Activated T-helper 2 cell treated with anti-CD3 and anti-CD28 coated beads, Interferon-gamma antibody, Interleukin-2, Interleukin-4, amounts not matched to agents 10 μg/mL and 5 μg/mL and 100 μg/mL, durations not matched to agents 14 hours and 24 hours and 36 hours (primary cell): ENCODE data around the gene GBE1. TPM values are rescaled to one million over a fixed set of nuclear protein-coding genes. Genes with fewer than 3 reads are reported as not detected.

Experiments
- DNase-seq: peaks from one replicate; pipeline ENCODE4 v3.0.0; 2021; ENCODE audit warnings: low spot score
- H3K27ac Mint-ChIP-seq: one replicate; pipeline ENCODE4 v1.8.0; 2021; ENCODE audit warnings: mixed read lengths
- H3K27me3 Mint-ChIP-seq: one replicate; pipeline ENCODE4 v1.8.0; 2021; ENCODE audit warnings: low read depth, mixed read lengths
- H3K36me3 Mint-ChIP-seq: one replicate; pipeline ENCODE4 v1.8.0; 2021; ENCODE audit warnings: low read depth, mixed read lengths
- H3K4me1 Mint-ChIP-seq: one replicate; pipeline ENCODE4 v1.8.0; 2021; ENCODE audit warnings: low read depth, mixed read lengths
- H3K4me3 Mint-ChIP-seq: one replicate; pipeline ENCODE4 v1.8.0; 2021; ENCODE audit warnings: low read depth, mild to moderate bottlenecking, moderate library complexity, mixed read lengths
- H3K9me3 Mint-ChIP-seq: one replicate; pipeline ENCODE4 v1.8.0; 2021; ENCODE audit warnings: mixed read lengths
- intact Hi-C: fragments of 100-400 bp; cut with micrococcal nuclease; formaldehyde crosslinking; loops from one replicate; pipeline ENCODE4 v1.15.1; 2023
- total RNA-seq: library from RNA; stranded (reverse); gene quantifications from 2 replicates; pipeline ENCODE4 v1.2.3, GENCODE V29; 2022

Gene GBE1
- total RNA-seq, 1 donor from 2014 or later, result 55.1 TPM

DNA sequence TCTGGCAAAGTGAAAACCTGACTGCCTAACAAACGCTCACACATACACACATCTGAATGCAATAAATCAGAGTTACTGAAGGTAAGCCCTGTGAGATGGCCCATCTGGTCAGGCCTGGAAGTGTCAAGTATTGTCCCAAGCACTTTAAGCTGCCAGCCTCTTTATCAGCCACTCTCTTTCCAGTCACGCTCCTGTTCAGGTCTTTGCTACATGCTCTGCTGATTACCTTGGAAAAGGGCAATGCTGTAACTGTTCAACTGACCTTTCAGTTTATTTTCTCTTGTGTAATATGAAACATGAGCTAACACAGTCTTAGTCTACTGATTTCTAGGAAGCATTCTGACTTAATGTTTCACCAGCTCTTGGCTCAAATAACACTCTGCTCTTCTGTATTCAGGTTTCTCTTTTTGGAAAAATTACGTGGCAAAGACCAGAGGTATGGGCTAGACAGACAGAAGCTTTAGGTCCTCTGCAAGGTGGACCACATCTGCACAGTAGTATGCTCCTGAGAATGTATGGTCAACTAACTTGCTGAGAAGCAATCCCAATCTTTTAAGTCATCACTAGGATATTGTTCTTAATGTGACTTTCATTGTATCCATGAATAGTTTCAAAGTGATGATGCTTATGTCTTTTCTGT lies 44.5 kb downstream of the GBE1 start:
- Mint-ChIP-seq H3K4me3 (no peak overlapping the region), H3K27me3 (no peaks in the 10 kb centered on the region), H3K36me3 (peaks cover 9% of the 10 kb centered on the region), H3K9me3 (no peaks in the 10 kb centered on the region), H3K27ac (no peak overlapping the region), H3K4me1 (peaks cover 3% of the 10 kb centered on the region)
- intact Hi-C loops, result no loop called here
- DNase-seq, result no peak

DNA sequence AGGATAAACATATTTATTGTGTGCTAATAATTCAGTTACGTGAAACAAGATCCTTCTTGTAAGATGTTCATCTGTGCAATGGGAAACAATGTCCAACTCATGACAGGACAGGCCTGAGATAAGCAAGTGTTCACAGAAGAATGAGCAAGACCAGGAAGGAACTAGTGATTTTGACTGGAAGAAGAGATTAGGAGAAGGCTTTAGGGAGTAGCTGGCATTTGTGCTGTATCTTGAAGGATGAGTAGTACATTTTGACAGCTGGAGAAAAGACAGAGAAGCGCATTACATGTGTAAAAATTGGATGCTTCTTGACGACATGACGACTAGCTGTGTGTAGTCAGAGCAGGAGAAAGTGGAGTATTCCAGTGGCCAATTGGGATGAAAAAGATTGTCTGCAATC lies 48.4 kb downstream of the GBE1 start:
- Mint-ChIP-seq H3K4me1 (peaks cover 3% of the 10 kb centered on the region), H3K36me3 (peaks cover 9% of the 10 kb centered on the region), H3K9me3 (no peaks in the 10 kb centered on the region), H3K27ac (no peak overlapping the region), H3K4me3 (no peak overlapping the region), H3K27me3 (no peaks in the 10 kb centered on the region)
- intact Hi-C loops, result no loop called here
- DNase-seq, result no peak

DNA sequence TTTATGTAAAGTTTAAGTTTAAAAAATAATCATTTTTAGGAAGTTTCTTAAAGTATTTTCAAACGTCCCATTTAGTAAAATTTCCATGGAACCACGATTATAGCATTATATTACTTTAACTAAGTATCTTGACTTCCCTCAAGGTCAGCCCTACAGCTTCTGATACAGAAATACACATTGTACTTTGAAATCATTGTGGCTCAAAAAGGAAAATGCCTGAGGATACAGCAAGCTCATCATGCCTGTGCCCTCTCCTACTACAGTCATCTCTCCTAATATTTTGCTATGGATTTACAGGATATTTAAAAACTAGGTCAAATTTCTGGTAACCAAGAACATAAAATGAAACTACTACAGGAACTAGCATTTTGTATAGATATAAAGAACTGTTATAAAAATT lies 51.8 kb downstream of the GBE1 start:
- no peaks in the 10 kb centered on the region for H3K27me3 Mint-ChIP-seq
- no peaks in the 10 kb centered on the region for H3K4me1 Mint-ChIP-seq
- H3K27ac Mint-ChIP-seq, result no peak overlapping the region
- DNase-seq, result no peak
- H3K4me3 Mint-ChIP-seq, result no peak overlapping the region
- intact Hi-C loops, result no loop called here
- H3K36me3 Mint-ChIP-seq, result peaks cover 9% of the 10 kb centered on the region
- no peaks in the 10 kb centered on the region for H3K9me3 Mint-ChIP-seq

DNA sequence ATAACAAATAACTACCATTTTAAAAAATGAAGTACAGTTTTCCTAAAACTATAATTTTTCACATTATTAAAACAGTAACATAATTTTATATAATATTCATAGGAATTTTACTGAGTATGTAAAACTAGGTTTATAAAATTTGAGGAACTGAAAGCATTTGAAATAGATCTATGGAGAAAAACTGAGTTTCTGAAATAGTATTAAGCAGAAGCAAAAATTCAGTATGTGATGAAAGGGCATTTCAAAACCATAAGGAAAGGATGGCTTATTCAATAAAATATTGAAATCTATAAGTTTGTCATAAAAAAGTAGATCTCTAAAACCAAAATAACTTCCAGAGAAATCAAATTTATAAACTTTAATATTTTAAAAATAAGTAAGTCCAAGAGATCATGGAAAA lies 53.4 kb downstream of the GBE1 start:
- intact Hi-C loops, result no loop called here
- peaks cover 9% of the 10 kb centered on the region for H3K36me3 Mint-ChIP-seq
- H3K4me1 Mint-ChIP-seq, result no peaks in the 10 kb centered on the region
- H3K27me3 Mint-ChIP-seq, result no peaks in the 10 kb centered on the region
- H3K27ac Mint-ChIP-seq, result no peak overlapping the region
- H3K4me3 Mint-ChIP-seq, result no peak overlapping the region
- no peaks in the 10 kb centered on the region for H3K9me3 Mint-ChIP-seq
- no peak for DNase-seq

GRCh38 chr3:81702126-81702525 lies 59.3 kb downstream of the GBE1 start:
- H3K27me3 Mint-ChIP-seq, result no peaks in the 10 kb centered on the region
- peaks cover 9% of the 10 kb centered on the region for H3K36me3 Mint-ChIP-seq
- H3K4me3 Mint-ChIP-seq, result no peak overlapping the region
- H3K27ac Mint-ChIP-seq, result no peak overlapping the region
- DNase-seq, result no peak
- H3K9me3 Mint-ChIP-seq, result no peaks in the 10 kb centered on the region
- intact Hi-C loops, result no loop called here
- no peaks in the 10 kb centered on the region for H3K4me1 Mint-ChIP-seq

- no peak overlapping the region for H3K4me3 Mint-ChIP-seq
- no peaks in the 10 kb centered on the region for H3K9me3 Mint-ChIP-seq
- DNase-seq, result no peak
- H3K4me1 Mint-ChIP-seq, result no peaks in the 10 kb centered on the region
- peaks cover 13% of the 10 kb centered on the region for H3K36me3 Mint-ChIP-seq
- intact Hi-C loops, result no loop called here
- H3K27me3 Mint-ChIP-seq, result no peaks in the 10 kb centered on the region
- H3K27ac Mint-ChIP-seq, result no peak overlapping the region
These were observed 61.7 kb downstream of the GBE1 start for GRCh38 chr3:81699536-81700320.

DNA sequence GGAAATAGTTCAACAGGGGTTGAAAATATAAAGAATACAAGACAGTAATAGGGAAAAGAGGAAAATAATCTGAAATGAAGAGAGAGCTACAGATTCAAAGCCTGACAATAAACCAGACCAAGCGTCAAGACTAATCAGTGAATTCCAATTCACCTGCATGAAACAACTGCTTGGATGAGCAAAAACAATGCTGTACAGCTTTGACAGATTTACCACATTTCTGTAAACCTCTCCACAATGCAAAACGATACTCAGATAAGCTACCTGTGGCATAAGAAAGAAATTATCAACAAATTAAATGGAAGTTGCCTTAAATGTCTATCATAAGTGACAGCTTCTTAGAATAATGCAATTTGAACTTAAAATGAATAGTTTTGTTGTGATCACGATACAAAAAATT lies 65.4 kb downstream of the GBE1 start:
- Mint-ChIP-seq H3K4me3 (no peak overlapping the region), H3K36me3 (peaks cover 9% of the 10 kb centered on the region), H3K27me3 (no peaks in the 10 kb centered on the region), H3K27ac (no peak overlapping the region), H3K9me3 (no peaks in the 10 kb centered on the region), H3K4me1 (peaks cover 2% of the 10 kb centered on the region)
- no peak for DNase-seq
- intact Hi-C loops, result no loop called here

GRCh38 chr3:81695302-81695701 lies 66.1 kb downstream of the GBE1 start:
- H3K4me3 Mint-ChIP-seq, result no peak overlapping the region

GRCh38 chr3:81694662-81695061 lies 66.8 kb downstream of the GBE1 start:
- peaks cover 2% of the 10 kb centered on the region for H3K4me1 Mint-ChIP-seq
- H3K9me3 Mint-ChIP-seq, result no peaks in the 10 kb centered on the region
- intact Hi-C loops, result no loop called here
- no peak overlapping the region for H3K27ac Mint-ChIP-seq
- no peaks in the 10 kb centered on the region for H3K27me3 Mint-ChIP-seq
- DNase-seq, result no peak
- no peak overlapping the region for H3K4me3 Mint-ChIP-seq
- H3K36me3 Mint-ChIP-seq, result peaks cover 8% of the 10 kb centered on the region

More at GRCh38 chr3:81695302-81695701, 66.1 kb downstream of the GBE1 start:
- intact Hi-C loops, result no loop called here
- DNase-seq, result no peak
- H3K36me3 Mint-ChIP-seq, result peaks cover 9% of the 10 kb centered on the region
- no peak overlapping the region for H3K27ac Mint-ChIP-seq
- peaks cover 2% of the 10 kb centered on the region for H3K4me1 Mint-ChIP-seq
- no peaks in the 10 kb centered on the region for H3K27me3 Mint-ChIP-seq
- H3K9me3 Mint-ChIP-seq, result no peaks in the 10 kb centered on the region

GRCh38 chr3:81692766-81693165 lies 68.7 kb downstream of the GBE1 start:
- Mint-ChIP-seq H3K27me3 (no peaks in the 10 kb centered on the region), H3K36me3 (peaks cover 6% of the 10 kb centered on the region), H3K9me3 (no peaks in the 10 kb centered on the region), H3K4me1 (peaks cover 2% of the 10 kb centered on the region), H3K27ac (no peak overlapping the region), H3K4me3 (no peak overlapping the region)
- no peak for DNase-seq
- intact Hi-C loops, result no loop called here

GRCh38 chr3:81689617-81690016 lies 71.8 kb downstream of the GBE1 start:
- no peak for DNase-seq
- peaks cover 2% of the 10 kb centered on the region for H3K4me1 Mint-ChIP-seq
- H3K27ac Mint-ChIP-seq, result no peak overlapping the region
- no peak overlapping the region for H3K4me3 Mint-ChIP-seq
- peaks cover 9% of the 10 kb centered on the region for H3K36me3 Mint-ChIP-seq
- no peaks in the 10 kb centered on the region for H3K27me3 Mint-ChIP-seq
- H3K9me3 Mint-ChIP-seq, result no peaks in the 10 kb centered on the region
- intact Hi-C loops, result no loop called here

GRCh38 chr3:81684751-81685395 lies 76.6 kb downstream of the GBE1 start:
- Mint-ChIP-seq H3K4me3 (no peak overlapping the region), H3K27ac (no peak overlapping the region), H3K36me3 (peaks cover 15% of the 10 kb centered on the region), H3K27me3 (no peaks in the 10 kb centered on the region), H3K9me3 (no peaks in the 10 kb centered on the region), H3K4me1 (peaks cover 5% of the 10 kb centered on the region)
- no peak for DNase-seq
- intact Hi-C loops, result no loop called here
